GM21723 (cell line): ENCODE data around the gene GSDME.
A peak's percentile ranks its signal among the peaks of the same experiment; 100 is the strongest.

Experiments used
- ATAC-seq: cut with Tn5 transposase; IDR thresholded peaks from one replicate; pipeline ENCODE4 v1.9.1; 2021; ENCODE audit warnings: mild to moderate bottlenecking, moderate library complexity; ENCODE audit not compliant: unreplicated experiment

The GSDME gene

GRCh38 chr7:24773646-24774045 is 16.4 kb upstream of the GSDME start:
- ATAC-seq = no peak

DNA sequence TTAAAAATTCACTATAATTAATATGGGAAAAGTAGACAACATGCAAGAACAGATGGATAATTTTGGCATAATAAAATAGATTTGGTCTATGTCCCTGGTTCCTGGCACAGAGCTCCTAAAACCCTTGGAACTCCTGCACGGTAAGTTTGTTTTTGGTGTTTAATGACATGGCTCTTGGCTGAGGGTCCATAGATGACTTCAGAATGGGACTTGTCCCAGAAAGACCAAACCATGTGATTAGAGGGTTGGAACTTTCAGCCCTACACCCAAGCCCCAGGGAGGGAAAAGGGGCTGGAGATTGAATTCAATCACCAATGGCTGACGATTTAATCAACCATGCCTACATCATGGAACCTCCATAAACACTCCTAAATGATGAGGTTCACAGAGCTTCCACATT is 12.6 kb upstream of the GSDME start:
- no peak for ATAC-seq

- no peak for ATAC-seq
Measured at GRCh38 chr7:24769014-24769830, 12.0 kb upstream of the GSDME start.

DNA sequence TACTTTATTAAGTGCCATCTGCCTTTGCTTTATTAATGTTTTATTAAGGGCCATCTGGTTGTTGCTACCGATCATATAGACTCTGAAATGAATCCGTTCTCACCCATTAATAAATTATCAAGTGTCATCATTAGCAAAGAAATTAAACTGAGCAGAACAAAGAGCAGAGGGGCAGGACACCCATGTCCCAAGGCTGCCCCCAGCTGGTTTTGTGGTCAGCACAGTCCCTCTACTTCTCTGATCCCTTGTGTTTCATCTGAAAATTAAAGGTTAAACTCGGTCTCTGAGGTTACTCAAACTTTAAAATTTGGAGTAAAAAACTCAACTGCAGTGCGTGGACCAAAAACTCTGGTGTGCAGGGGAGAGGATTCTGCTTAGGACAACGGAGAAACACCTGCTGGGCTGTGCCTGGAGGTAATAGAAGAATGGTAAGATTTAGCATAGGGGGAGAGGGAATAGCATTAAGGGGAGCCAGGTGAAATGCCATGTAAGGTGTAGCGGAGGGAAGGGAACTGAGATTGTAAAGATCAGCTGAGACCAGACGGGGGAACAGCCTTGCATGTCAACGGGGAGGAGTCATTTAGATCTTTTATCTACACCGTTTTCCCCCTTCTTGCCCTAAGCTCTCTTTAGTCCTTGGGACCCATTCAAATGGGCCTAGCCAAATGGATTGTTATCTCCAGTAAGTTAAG is 10.8 kb upstream of the GSDME start:
- no peak for ATAC-seq

DNA sequence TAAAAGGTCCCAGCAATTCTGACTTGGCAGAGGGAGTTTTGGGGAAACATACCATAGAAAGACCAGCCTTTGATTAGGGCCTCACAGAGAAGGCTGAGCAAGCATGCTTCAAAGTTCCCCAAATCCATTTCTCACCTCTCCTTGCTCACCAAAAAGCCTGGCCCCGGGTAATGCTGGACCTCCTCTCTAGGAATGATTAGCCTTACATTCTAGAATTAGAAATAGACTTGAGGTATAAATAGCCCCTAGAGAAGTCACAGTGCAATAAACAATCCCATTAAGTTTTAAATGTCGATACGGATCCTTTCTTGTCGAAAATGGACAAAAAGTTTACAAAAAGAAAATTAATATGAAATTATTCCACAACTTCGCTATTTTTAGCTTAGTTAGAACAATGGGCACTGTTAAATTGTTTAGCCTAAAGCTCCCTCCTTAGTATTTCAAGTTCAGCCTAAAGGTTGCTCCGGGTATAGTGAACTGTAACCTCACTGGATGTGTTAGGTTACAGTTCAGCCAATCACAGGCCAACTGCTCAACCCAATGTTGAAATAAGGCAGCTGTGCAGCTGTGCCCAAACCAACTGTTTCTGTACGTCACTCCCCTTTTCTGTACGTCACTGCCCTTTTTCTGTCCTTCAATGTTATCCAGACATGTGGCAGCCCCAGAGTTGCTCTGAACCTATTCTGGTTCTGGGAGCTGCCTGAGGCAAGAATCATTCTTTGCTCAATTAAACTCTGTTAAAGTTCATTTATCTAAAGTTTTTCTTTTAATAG is 7.9 kb upstream of the GSDME start:
- no peak for ATAC-seq

- no peak for ATAC-seq
Measured at GRCh38 chr7:24764011-24764410, 6.7 kb upstream of the GSDME start.

- ATAC-seq = no peak
Measured at GRCh38 chr7:24763303-24763901, 6.1 kb upstream of the GSDME start.

- no peak for ATAC-seq
Measured at GRCh38 chr7:24762771-24763170, 5.5 kb upstream of the GSDME start.

- no peak for ATAC-seq
Measured at GRCh38 chr7:24760968-24761367, 3.7 kb upstream of the GSDME start.

GRCh38 chr7:24756545-24757352 is 515 bp downstream of the GSDME start:
- no peak for ATAC-seq

- ATAC-seq = peak; percentile 65
Measured at GRCh38 chr7:24755541-24756407, 1.5 kb downstream of the GSDME start.

- ATAC-seq = no peak
Measured at GRCh38 chr7:24754906-24755506, 2.3 kb downstream of the GSDME start.

DNA sequence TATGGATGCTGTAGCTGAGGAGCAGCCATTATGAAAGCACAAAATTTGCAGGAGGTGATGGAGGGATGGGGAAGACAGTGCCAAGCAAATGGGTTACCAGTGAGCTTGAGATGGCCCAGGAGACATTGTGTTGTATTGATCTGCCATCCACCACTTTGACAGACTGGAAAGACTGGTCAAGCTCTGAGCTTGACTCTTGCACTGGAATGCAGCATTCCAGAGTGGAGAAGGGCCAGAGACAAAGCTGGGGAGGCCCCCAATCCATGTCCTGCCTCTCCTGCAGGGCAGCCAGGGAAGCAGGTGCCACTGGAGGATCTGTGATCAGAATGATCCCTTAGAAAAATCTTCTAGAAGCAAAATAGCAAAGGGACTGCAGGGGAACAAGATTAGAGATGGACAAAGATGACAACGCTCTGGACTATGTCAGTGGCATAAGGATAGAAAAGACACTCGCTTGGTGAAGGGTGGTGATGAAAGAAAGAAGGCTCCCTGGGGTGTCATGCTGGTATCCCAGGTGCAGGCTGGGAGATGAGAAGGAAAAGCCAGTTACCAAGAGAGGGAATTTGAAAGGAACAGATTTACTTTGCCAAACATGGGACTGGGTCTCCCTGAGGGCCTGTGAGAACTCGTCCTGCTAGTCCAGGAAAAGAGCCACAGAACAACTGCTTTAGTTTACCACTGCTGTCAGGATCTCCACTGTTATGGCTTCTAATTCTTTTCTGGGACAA is 5.0 kb downstream of the GSDME start:
- no peak for ATAC-seq

GRCh38 chr7:24751484-24751883 is 5.8 kb downstream of the GSDME start:
- no peak for ATAC-seq

- no peak for ATAC-seq
Measured at GRCh38 chr7:24750441-24751055, 6.7 kb downstream of the GSDME start.

GRCh38 chr7:24748521-24748920 is 8.7 kb downstream of the GSDME start:
- ATAC-seq = no peak

GRCh38 chr7:24745355-24745754 is 11.9 kb downstream of the GSDME start:
- no peak for ATAC-seq

DNA sequence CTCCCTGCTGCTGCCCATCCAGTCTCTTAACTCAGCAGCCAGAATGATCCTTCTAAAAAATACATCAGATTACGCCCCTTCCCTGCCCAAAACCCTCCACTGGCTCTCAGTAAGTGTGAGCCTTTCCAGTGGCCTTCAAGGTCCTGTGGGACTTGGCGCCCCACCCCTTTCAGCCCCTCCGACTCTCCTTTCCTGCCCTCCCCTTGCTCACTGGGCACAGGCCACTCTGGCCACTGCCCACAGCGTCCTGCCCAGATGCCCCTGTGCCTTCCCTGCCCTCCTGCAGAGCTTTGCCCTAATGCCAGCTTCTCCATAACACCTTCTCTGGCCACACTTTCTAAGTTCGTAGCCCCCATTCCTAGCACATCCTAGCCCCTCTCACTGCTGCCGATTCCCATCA is 13.8 kb downstream of the GSDME start:
- no peak for ATAC-seq
